Naive thymus-derived CD8-positive, alpha-beta T cell (primary cell): ENCODE measurements around the gene OR9A4. TPM values are rescaled to one million over a fixed set of nuclear protein-coding genes. Genes with fewer than 3 reads are reported as not detected.
"Not testable (repeated sequence)": the region's sequence is repeated elsewhere in the genome, so short reads cannot be mapped to it uniquely, and the experiment has no call there.

Experiments used
- ATAC-seq, 2 donors: fragments of 150-1000 bp; cut with Tn5 transposase in 1 of 2; sonication (Bioruptor Pico), chemical (Tn5 transposase) in 1 of 2; 1 replicate in 1 of 2; 2 replicates in 1 of 2; pipeline ENCODE4 v1.10.0; 2021; ENCODE audit warnings: mild to moderate bottlenecking in 2 of 2, moderate library complexity in 2 of 2
- POLR2A ChIA-PET: fragments of 350-600 bp; sonication (Branson Sonifier 250); formaldehyde crosslinking; loops from one replicate; lab custom pipeline; 2021; ENCODE audit warnings: antibody characterized with exemption; lab: Charles Lee
- DNase-seq, 10 donors: peaks; one replicate each; pipeline versions ENCODE4 v3.0.0 to v3.0.0-alpha.2; 2020 to 2022
- H3K27ac Mint-ChIP-seq, 10 donors: one replicate each; pipeline ENCODE4 v1.8.0; 2020 to 2022; ENCODE audit warnings: mild to moderate bottlenecking in 10 of 10, mixed read lengths in 10 of 10, moderate library complexity in 4 of 10, inconsistent platforms in 1 of 10
- H3K27me3 Mint-ChIP-seq, 5 donors: one replicate each; pipeline ENCODE4 v1.8.0; 2021 to 2022; ENCODE audit warnings: mixed read lengths in 5 of 5
- H3K36me3 Mint-ChIP-seq, 3 donors: one replicate each; pipeline ENCODE4 v1.8.0; 2020 to 2022; ENCODE audit warnings: mixed read lengths in 3 of 3, mild to moderate bottlenecking in 2 of 3, inconsistent platforms in 1 of 3
- H3K4me1 Mint-ChIP-seq, 4 donors: one replicate each; pipeline ENCODE4 v1.8.0; 2021 to 2022; ENCODE audit warnings: mixed read lengths in 4 of 4
- H3K4me3 Mint-ChIP-seq, 10 donors: one replicate each; pipeline ENCODE4 v1.8.0; 2020 to 2022; ENCODE audit warnings: mild to moderate bottlenecking in 10 of 10, mixed read lengths in 10 of 10, moderate library complexity in 6 of 10, inconsistent platforms in 1 of 10
- H3K9me3 Mint-ChIP-seq, 9 donors: one replicate each; pipeline ENCODE4 v1.8.0; 2020 to 2022; ENCODE audit warnings: mixed read lengths in 9 of 9, mild to moderate bottlenecking in 3 of 9, inconsistent platforms in 1 of 9, moderate library complexity in 1 of 9
- polyA plus RNA-seq, 3 donors: library from polyadenylated mRNA; unstranded; fragments of 300-500 nt; fragmentation: Illumina TruSeq; gene quantifications; one replicate each; pipeline ENCODE4 v1.2.3, GENCODE V29; 2021
- total RNA-seq, 8 experiments: library from RNA in 2 of 8; stranded (reverse) in 2 of 8; gene quantifications; one replicate each; pipeline ENCODE4 v1.2.3 and lab custom pipeline; 2021 to 2026

The OR9A4 gene, protein sequence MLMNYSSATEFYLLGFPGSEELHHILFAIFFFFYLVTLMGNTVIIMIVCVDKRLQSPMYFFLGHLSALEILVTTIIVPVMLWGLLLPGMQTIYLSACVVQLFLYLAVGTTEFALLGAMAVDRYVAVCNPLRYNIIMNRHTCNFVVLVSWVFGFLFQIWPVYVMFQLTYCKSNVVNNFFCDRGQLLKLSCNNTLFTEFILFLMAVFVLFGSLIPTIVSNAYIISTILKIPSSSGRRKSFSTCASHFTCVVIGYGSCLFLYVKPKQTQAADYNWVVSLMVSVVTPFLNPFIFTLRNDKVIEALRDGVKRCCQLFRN
- total RNA-seq, result not detected
- not detected for polyA plus RNA-seq
- 0 reads per million in 6 experiments for total RNA-seq (lab: John Stamatoyannopoulos, UW)

GRCh38 chr7:141916099-141916498 is at the start of gene OR9A4:
OR9A4 (plus strand) TSS chr7:141916399; CDS start chr7:141918876, 2,477 bp downstream.
- Mint-ChIP-seq H3K4me1 (no peaks in the 10 kb centered on the region), H3K4me3 (no peak within 1 kb of the TSS), H3K9me3 (peaks cover 0 to 5% (median 2%) of the 10 kb centered on the region in 9 donors), H3K27me3 (peaks cover 0 to 10% (median 5%) of the 10 kb centered on the region in 5 donors), H3K36me3 (no peaks in the 10 kb centered on the region), H3K27ac (no peak within 1 kb of the TSS)
- no peak for DNase-seq
- no peak for ATAC-seq
- POLR2A ChIA-PET, result no interaction called here

- H3K36me3 Mint-ChIP-seq, result peaks cover 0 to 12% (median 2%) of the 10 kb centered on the region in 3 donors
- POLR2A ChIA-PET, result no interaction called here
- H3K4me3 Mint-ChIP-seq, result no peak overlapping the region
- ATAC-seq (no peak), DNase-seq (no peak)
- no peak overlapping the region for H3K27ac Mint-ChIP-seq
- peaks cover 0 to 23% (median 17%) of the 10 kb centered on the region in 9 donors for H3K9me3 Mint-ChIP-seq
- no peaks in the 10 kb centered on the region for H3K4me1 Mint-ChIP-seq
- peaks cover 3 to 10% (median 7%) of the 10 kb centered on the region in 5 donors for H3K27me3 Mint-ChIP-seq
These were observed 49.2 kb upstream of the OR9A4 start for GRCh38 chr7:141866974-141867373.

- H3K27me3 Mint-ChIP-seq, result no peaks in the 10 kb centered on the region
- peaks cover 0 to 2% (median 0%) of the 10 kb centered on the region in 4 donors for H3K4me1 Mint-ChIP-seq
- no peak for DNase-seq
- no peak overlapping the region for H3K4me3 Mint-ChIP-seq
- POLR2A ChIA-PET, result no interaction called here
- peaks cover 0 to 28% (median 15%) of the 10 kb centered on the region in 9 donors for H3K9me3 Mint-ChIP-seq
- H3K36me3 Mint-ChIP-seq, result no peaks in the 10 kb centered on the region
- no peak for ATAC-seq
- H3K27ac Mint-ChIP-seq, result no peak overlapping the region
These were observed 43.3 kb upstream of the OR9A4 start for GRCh38 chr7:141872931-141873330.

- peaks cover 0 to 2% (median 0%) of the 10 kb centered on the region in 4 donors for H3K4me1 Mint-ChIP-seq
- peaks cover 0 to 5% (median 0%) of the 10 kb centered on the region in 3 donors for H3K36me3 Mint-ChIP-seq
- DNase-seq, result no peak
- POLR2A ChIA-PET, result no interaction called here
- H3K9me3 Mint-ChIP-seq, result peaks cover 0 to 24% (median 8%) of the 10 kb centered on the region in 9 donors
- H3K27me3 Mint-ChIP-seq, result no peaks in the 10 kb centered on the region
- no peak overlapping the region for H3K4me3 Mint-ChIP-seq
- H3K27ac Mint-ChIP-seq, result no peak overlapping the region
- ATAC-seq, result no peak
These were observed 41.4 kb upstream of the OR9A4 start for GRCh38 chr7:141874787-141875186.

- POLR2A ChIA-PET, result no interaction called here
These were observed 40.7 kb upstream of the OR9A4 start for GRCh38 chr7:141875453-141875852.

DNA sequence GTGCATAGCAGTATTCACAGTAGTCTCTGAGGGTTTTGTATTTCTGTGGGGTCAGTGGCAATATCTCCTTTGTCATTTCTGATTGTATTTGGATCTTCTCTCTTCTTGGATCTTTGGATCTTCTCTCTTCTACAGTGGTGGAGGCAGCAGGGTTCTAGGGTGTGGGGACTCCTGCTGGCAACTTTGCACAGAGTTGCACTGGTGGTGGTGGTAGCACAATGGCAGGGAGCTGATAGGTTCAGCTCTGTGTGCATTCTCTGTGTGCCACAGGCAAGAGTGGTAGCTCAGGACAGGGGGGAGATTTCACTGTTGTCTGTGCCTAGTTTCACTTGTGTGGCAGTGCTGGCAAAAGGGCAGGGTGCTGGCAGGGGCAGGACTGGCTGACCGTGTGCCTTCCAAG is 39.8 kb upstream of the OR9A4 start:
- H3K9me3 Mint-ChIP-seq, result peaks cover 0 to 17% (median 6%) of the 10 kb centered on the region in 9 donors
- peaks cover 0 to 2% (median 0%) of the 10 kb centered on the region in 4 donors for H3K4me1 Mint-ChIP-seq
- H3K27ac Mint-ChIP-seq, result no peak overlapping the region
- peaks cover 0 to 5% (median 5%) of the 10 kb centered on the region in 3 donors for H3K36me3 Mint-ChIP-seq
- ATAC-seq, result no peak
- no peak for DNase-seq
- H3K27me3 Mint-ChIP-seq, result peaks cover 0 to 2% (median 0%) of the 10 kb centered on the region in 5 donors
- POLR2A ChIA-PET, result no interaction called here
- no peak overlapping the region for H3K4me3 Mint-ChIP-seq

More at GRCh38 chr7:141875453-141875852, 40.7 kb upstream of the OR9A4 start:
- Mint-ChIP-seq H3K27ac (no peak overlapping the region), H3K27me3 (no peaks in the 10 kb centered on the region), H3K4me3 (no peak overlapping the region), H3K36me3 (peaks cover 0 to 5% (median 5%) of the 10 kb centered on the region in 3 donors), H3K4me1 (peaks cover 0 to 2% (median 0%) of the 10 kb centered on the region in 4 donors), H3K9me3 (peaks cover 0 to 22% (median 6%) of the 10 kb centered on the region in 9 donors)
- ATAC-seq, result no peak
- no peak for DNase-seq

DNA sequence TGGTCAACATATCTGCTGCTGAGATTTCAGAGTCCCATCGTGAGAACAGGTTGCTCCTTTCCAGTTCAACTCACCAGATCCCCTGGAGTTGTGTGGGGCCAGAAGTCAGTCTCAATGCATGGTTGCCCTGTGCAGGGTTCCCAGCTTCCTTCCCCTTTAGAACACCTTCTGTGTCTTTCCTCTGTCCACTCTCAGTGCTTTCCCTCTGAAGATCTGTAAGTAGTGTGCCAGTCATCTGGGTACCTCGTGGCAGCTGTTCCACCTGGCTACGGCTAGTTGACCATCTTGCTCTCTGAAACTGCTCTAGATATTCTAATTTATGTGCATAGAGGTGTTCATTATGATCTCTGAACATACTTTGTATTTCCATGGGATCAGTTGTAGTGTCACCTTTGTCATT is 38.8 kb upstream of the OR9A4 start:
- Mint-ChIP-seq H3K4me1 (peaks cover 0 to 2% (median 0%) of the 10 kb centered on the region in 4 donors), H3K27ac (no peak overlapping the region), H3K9me3 (peaks cover 0 to 13% (median 4%) of the 10 kb centered on the region in 9 donors), H3K27me3 (peaks cover 0 to 5% (median 0%) of the 10 kb centered on the region in 5 donors), H3K36me3 (peaks cover 0 to 5% (median 5%) of the 10 kb centered on the region in 3 donors), H3K4me3 (no peak overlapping the region)
- POLR2A ChIA-PET, result no interaction called here
- DNase-seq (no peak), ATAC-seq (no peak)

GRCh38 chr7:141880960-141881359 is 35.2 kb upstream of the OR9A4 start:
- H3K9me3 Mint-ChIP-seq, result peaks cover 0 to 16% (median 6%) of the 10 kb centered on the region in 9 donors
- DNase-seq, result no peak
- peaks cover 0 to 5% (median 5%) of the 10 kb centered on the region in 3 donors for H3K36me3 Mint-ChIP-seq
- POLR2A ChIA-PET, result no interaction called here
- H3K4me1 Mint-ChIP-seq, result peaks cover 0 to 2% (median 0%) of the 10 kb centered on the region in 4 donors
- H3K27me3 Mint-ChIP-seq, result peaks cover 0 to 7% (median 4%) of the 10 kb centered on the region in 5 donors
- no peak overlapping the region for H3K4me3 Mint-ChIP-seq
- ATAC-seq, result no peak
- no peak overlapping the region for H3K27ac Mint-ChIP-seq

DNA sequence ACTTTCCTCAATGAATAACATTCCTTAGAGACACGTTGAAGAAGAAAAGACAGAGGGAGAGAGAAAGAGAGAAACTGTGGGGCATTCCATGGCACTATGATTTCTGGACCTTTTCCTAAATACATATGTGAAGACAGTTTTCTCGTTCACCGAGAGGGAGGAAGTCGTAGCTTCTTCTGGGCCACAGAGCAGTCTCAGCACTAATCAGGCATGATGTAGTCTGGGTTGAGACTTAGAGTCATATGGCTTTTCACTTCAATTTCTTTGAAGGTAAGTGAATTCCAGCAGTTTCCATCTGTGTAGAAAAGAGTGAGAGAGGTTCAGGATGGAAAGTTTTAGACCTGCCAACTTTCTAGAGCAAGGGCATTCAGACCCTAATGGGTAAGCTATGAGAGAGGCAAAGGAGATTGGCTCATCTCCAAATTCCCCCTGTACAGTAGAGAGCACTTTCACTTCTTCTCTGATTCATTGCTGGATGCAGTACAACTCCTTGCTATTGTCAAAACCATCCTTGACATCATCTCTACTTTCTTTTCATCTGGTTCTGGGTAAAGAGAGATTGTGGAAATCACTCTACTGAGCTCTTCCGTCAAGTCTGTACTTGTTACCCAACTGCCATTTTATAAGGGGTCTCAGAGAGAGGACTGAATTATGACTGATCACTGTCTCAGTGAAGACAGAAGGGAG is 31.5 kb upstream of the OR9A4 start:
- no peak overlapping the region for H3K4me3 Mint-ChIP-seq
- peaks cover 8 to 18% (median 11%) of the 10 kb centered on the region in 5 donors for H3K27me3 Mint-ChIP-seq
- DNase-seq, result no peak
- POLR2A ChIA-PET, result no interaction called here
- no peaks in the 10 kb centered on the region for H3K4me1 Mint-ChIP-seq
- H3K36me3 Mint-ChIP-seq, result peaks cover 0 to 8% (median 4%) of the 10 kb centered on the region in 3 donors
- H3K27ac Mint-ChIP-seq, result no peak overlapping the region
- peaks cover 0 to 19% (median 2%) of the 10 kb centered on the region in 9 donors for H3K9me3 Mint-ChIP-seq
- no peak for ATAC-seq

DNA sequence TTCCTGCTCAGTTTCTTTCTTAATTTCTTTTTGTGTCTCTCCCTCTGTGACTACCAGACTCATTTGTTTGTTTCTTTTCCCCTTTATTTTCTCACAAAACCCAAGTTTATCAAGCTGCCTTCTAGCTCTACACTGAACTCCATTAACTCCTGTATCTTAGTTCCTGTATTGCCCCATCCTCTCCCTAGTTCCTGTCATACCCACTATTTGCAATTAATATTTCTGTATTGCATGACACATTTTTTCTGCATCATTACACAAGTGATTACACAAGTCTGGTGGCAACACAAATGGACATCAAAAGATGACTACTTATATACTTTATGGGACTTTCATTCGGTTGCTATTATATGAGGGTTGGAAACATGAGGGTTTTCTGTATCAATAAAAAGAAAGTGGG is 26.9 kb upstream of the OR9A4 start:
- H3K9me3 Mint-ChIP-seq, result peaks cover 0 to 13% (median 0%) of the 10 kb centered on the region in 9 donors
- POLR2A ChIA-PET, result no interaction called here
- H3K4me1 Mint-ChIP-seq, result no peaks in the 10 kb centered on the region
- ATAC-seq (no peak), DNase-seq (no peak)
- no peak overlapping the region for H3K4me3 Mint-ChIP-seq
- H3K27me3 Mint-ChIP-seq, result peaks cover 8 to 17% (median 8%) of the 10 kb centered on the region in 5 donors
- H3K36me3 Mint-ChIP-seq, result peaks cover 0 to 4% (median 3%) of the 10 kb centered on the region in 3 donors
- H3K27ac Mint-ChIP-seq, result no peak overlapping the region

- no peak overlapping the region for H3K27ac Mint-ChIP-seq
- DNase-seq, result no peak
- peaks cover 0 to 9% (median 0%) of the 10 kb centered on the region in 9 donors for H3K9me3 Mint-ChIP-seq
- no peak overlapping the region for H3K4me3 Mint-ChIP-seq
- H3K36me3 Mint-ChIP-seq, result peaks cover 0 to 4% (median 3%) of the 10 kb centered on the region in 3 donors
- H3K27me3 Mint-ChIP-seq, result peaks cover under 1 to 11% (median 7%) of the 10 kb centered on the region in 5 donors
- POLR2A ChIA-PET, result no interaction called here
- no peak for ATAC-seq
- H3K4me1 Mint-ChIP-seq, result no peaks in the 10 kb centered on the region
These were observed 24.9 kb upstream of the OR9A4 start for GRCh38 chr7:141891336-141891735.

GRCh38 chr7:141899366-141899765 is 16.8 kb upstream of the OR9A4 start:
- ATAC-seq, POLR2A ChIA-PET, H3K4me1 Mint-ChIP-seq, DNase-seq, H3K27ac Mint-ChIP-seq, H3K4me3 Mint-ChIP-seq: not testable (repeated sequence)
- H3K9me3 Mint-ChIP-seq, result peaks cover 0 to 18% (median 7%) of the 10 kb centered on the region in 9 donors
- H3K27me3 Mint-ChIP-seq, result peaks cover 0 to 13% (median 4%) of the 10 kb centered on the region in 5 donors
- H3K36me3 Mint-ChIP-seq, result peaks cover 0 to 10% (median 0%) of the 10 kb centered on the region in 3 donors

DNA sequence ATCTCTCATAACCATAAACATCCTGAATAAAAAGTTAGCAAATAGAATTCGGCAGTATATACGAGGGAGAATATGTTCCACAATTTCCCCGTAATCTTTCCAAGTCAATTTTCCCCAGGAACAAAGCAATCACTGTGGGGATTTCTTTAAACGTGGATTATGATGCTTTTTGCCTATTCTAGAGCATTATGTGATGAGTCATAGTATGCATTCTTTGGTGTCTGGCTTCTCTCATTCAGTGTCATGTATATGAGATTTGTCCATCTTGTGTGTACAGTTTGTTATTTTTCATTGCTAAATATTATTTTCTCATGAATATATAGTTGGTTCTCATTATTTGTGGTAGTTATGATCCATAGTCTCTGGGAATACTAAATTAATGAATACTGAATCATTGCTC is 9.9 kb upstream of the OR9A4 start:
- Mint-ChIP-seq H3K36me3 (peaks cover 0 to 3% (median 0%) of the 10 kb centered on the region in 3 donors), H3K4me3 (no peak overlapping the region), H3K9me3 (peaks cover 0 to 4% (median 0%) of the 10 kb centered on the region in 9 donors), H3K27me3 (peaks cover 7 to 39% (median 9%) of the 10 kb centered on the region in 5 donors), H3K27ac (no peak overlapping the region), H3K4me1 (no peaks in the 10 kb centered on the region)
- no peak for ATAC-seq
- POLR2A ChIA-PET, result no interaction called here
- DNase-seq, result no peak
